GM13977 (cell line): ENCODE measurements around the gene CNTN5.

Experiments used
- DNase-seq: peaks from one replicate; pipeline ENCODE4 v3.0.0; 2012; ENCODE audit warnings: low spot score
- CTCF ChIP-seq: IDR thresholded peaks from 2 replicates; pipeline ENCODE4 v1.5.1; 2012; ENCODE audit warnings: mild to moderate bottlenecking, control low read depth; ENCODE audit not compliant: insufficient read depth; ENCODE audit errors: extremely low read depth, missing control alignments
- in situ Hi-C: fragments of 300-500 bp; cut with MboI; formaldehyde crosslinking; loops from one replicate; pipeline ENCODE4 v1.12.0; 2022; ENCODE audit warnings: low sequenced_read_pairs, low pct_unique_long_range_greater_than_20kb, mixed read lengths, inconsistent platforms; ENCODE audit not compliant: unreplicated experiment

The CNTN5 gene

GRCh38 chr11:99887481-99887880 lies 866.7 kb downstream of the CNTN5 start:
- TF ChIP-seq CTCF, result no peak
- no peak for DNase-seq
- in situ Hi-C loops, result no loop called here

GRCh38 chr11:99893811-99894210 lies 873.1 kb downstream of the CNTN5 start:
- no peak for TF ChIP-seq CTCF
- in situ Hi-C loops, result no loop called here
- no peak for DNase-seq

- in situ Hi-C loops, result no loop called here
- DNase-seq, result no peak
- TF ChIP-seq CTCF, result no peak
Observed at GRCh38 chr11:99901175-99901574, 880.4 kb downstream of the CNTN5 start.

GRCh38 chr11:99911116-99911515 lies 890.4 kb downstream of the CNTN5 start:
- in situ Hi-C loops, result no loop called here
- no peak for DNase-seq
- TF ChIP-seq CTCF, result no peak

- DNase-seq, result no peak
- no peak for TF ChIP-seq CTCF
- in situ Hi-C loops, result no loop called here
Observed at GRCh38 chr11:99916078-99916477, 895.3 kb downstream of the CNTN5 start.

GRCh38 chr11:99918761-99919160 lies 898.0 kb downstream of the CNTN5 start:
- TF ChIP-seq CTCF, result no peak
- in situ Hi-C loops, result no loop called here
- no peak for DNase-seq

DNA sequence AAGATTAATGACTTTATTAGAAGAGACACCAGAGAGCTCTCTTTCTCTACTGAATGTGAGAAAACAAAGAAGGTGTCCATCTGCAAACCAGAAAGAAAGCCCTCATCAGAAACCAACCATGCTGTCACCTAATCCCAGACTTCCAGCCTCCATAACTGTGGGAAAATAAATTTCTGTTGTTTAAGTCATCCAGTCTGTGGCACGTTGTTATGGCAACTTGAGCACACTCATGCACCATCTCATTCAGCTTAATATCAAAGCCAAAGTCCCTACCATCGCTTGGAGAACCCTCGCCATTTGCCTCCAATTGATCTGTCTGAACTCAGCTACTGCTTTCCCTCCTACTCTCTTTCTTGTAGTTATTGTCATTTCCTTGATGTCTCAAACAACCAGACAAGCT lies 900.2 kb downstream of the CNTN5 start:
- DNase-seq, result no peak
- TF ChIP-seq CTCF, result no peak
- in situ Hi-C loops, result no loop called here
